KBM-7 (cell line): ENCODE results near the gene GPRC5A.
A peak's percentile ranks its signal among the peaks of the same experiment; 100 is the strongest.

Experiments
- DNase-seq: peaks from one replicate; pipeline ENCODE4 v3.0.0-alpha.2; 2015
- in situ Hi-C: fragments of 300-500 bp; cut with MboI; formaldehyde crosslinking; loops from 2 replicates; pipeline ENCODE4 v1.14.3; 2020; ENCODE audit warnings: low sequenced_read_pairs, low pct_unique_long_range_greater_than_20kb, mixed read lengths

The GPRC5A gene

DNA sequence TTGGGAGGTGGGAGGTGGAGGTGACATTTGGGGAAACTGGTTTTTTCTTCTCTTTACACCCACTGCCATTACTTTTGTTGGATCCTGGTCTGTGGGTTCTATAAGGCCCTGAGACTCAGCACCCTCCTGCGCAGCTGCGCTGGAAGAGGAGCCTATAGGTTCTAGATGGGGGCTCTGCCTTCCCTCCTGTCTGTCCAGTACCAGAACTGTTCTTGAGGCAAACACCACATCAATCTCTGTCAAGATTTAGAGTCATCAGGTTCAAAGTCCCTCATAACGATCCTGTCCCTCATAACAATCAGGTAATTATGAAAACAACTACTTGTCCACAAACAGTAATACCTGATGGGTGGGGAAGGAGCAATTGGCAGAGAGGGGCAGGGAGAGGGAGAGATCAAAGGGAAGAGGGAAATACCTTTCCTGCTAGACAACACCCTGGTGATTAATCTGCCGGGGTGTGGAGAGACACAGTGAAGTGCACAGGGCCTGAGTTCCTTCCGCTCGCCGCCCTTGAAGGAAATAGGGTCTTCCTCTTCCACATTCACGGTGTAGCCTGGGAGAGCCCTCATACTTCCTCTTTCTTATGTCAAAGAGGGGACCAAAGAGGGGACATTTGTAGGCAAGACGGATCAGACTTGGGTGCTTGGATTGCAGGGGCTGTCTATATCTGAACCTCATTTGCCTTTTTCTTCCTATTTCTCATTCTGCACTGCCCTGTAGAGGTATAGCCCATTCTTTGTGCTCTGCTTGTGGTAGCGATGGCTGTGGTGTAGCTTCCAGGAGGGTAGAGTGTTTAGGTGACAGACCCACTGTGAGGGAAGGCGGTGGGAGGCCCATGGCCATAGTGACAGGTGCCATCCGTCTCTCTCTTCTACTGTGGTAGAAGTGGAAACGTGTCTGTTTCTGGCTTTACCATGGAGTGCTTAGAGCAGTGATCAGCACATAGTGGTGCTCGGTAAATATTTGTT lies 12.6 kb downstream of the GPRC5A start:
- peak; percentile 59 for DNase-seq
- in situ Hi-C loops = no loop called here

DNA sequence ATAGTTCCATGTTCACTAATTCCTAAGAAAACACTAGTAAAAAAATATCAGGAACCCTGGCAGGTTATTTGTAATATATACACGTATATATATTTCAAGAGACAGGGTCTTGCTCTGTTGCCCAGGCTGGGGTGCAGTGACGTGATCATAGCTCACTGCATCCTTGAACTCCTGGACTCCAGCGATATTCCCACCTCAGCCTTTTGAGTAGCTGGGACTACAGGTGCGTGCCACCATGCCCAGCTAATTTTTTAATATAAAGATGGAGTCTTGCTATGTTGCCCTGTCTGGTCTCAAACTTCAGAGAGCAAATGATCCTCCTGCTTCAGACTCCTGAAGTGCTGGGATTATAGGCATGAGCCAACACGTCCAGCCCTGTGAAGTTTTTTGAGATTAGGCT lies 16.2 kb downstream of the GPRC5A start:
- in situ Hi-C loops = no loop called here

DNA sequence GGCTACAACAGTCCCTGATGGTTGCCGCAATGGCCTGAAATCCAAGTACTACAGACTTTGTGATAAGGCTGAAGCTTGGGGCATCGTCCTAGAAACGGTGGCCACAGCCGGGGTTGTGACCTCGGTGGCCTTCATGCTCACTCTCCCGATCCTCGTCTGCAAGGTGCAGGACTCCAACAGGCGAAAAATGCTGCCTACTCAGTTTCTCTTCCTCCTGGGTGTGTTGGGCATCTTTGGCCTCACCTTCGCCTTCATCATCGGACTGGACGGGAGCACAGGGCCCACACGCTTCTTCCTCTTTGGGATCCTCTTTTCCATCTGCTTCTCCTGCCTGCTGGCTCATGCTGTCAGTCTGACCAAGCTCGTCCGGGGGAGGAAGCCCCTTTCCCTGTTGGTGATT lies 16.9 kb downstream of the GPRC5A start:
- no peak for DNase-seq
- in situ Hi-C loops = no loop called here

More for the DNA sequence above, 16.2 kb downstream of the GPRC5A start:
- DNase-seq = no peak

DNA sequence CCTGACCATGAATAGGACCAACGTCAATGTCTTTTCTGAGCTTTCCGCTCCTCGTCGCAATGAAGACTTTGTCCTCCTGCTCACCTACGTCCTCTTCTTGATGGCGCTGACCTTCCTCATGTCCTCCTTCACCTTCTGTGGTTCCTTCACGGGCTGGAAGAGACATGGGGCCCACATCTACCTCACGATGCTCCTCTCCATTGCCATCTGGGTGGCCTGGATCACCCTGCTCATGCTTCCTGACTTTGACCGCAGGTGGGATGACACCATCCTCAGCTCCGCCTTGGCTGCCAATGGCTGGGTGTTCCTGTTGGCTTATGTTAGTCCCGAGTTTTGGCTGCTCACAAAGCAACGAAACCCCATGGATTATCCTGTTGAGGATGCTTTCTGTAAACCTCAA lies 17.3 kb downstream of the GPRC5A start:
- in situ Hi-C loops = no loop called here
- DNase-seq = no peak

DNA sequence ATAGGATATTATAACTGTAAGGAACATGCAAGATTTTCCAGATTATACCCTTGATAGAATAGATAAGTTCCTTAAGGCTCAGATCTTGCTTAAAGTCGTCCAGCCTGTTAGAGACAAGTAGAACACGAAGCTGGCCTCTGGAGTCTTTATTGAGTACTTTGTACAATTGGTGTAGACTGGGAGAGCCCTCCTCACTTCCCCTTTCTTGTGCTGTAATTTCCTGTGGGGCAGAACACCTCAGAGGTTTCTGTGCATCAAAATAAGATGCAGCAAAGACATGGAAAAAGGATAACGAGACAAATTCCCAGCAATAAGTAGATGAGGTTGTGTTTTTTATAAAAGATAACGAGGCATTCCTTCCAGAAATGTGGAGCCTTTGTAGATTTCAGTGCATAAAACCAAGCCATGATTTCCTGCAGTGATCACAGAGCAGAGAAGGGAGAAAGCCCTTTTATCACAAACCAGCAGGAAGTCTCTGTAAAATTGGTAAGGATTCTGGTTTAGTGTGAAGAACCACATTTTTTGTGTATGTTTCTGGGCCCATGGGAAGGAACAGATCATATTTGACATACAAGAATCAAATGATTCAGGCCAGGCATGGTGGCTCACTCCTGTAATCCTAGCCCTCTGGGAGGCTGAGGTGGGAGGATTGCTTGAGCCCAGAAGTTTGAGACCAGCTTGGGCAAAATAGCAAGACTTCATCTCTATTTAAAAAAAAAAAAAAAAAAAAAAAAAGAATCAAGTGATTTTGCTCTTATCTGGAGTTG lies 18.0 kb downstream of the GPRC5A start:
- DNase-seq = peak; percentile 80
- in situ Hi-C loops = no loop called here

DNA sequence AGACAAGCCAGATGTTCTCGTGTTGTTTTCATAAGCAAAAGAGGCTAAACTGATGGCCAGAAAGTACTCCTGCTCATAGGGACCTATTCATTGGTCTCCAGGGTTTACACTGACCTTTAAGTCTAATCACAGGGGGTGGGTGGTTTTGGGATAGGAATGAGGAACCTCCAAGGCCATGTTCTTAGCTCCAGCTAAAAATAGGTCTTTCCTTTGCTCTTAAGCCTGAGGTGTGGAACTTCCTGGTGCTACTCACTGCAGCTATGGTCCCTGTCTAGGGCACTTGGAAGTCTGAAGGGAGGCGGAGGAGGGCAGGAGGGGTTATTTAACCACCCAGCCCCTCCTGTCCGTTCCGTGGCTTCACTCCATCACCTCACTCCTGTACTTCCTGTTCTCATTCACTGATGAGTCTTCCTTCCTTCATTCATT lies 18.6 kb downstream of the GPRC5A start:
- in situ Hi-C loops = no loop called here
- peak; percentile 72 for DNase-seq

DNA sequence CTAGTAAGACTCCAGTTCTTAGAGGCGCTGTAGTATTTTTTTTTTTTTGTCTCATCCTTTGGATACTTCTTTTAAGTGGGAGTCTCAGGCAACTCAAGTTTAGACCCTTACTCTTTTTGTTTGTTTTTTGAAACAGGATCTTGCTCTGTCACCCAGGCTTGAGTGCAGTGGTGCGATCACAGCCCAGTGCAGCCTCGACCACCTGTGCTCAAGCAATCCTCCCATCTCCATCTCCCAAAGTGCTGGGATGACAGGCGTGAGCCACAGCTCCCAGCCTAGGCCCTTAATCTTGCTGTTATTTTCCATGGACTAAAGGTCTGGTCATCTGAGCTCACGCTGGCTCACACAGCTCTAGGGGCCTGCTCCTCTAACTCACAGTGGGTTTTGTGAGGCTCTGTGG lies 21.3 kb downstream of the GPRC5A start:
- DNase-seq = no peak
- in situ Hi-C loops = no loop called here

DNA sequence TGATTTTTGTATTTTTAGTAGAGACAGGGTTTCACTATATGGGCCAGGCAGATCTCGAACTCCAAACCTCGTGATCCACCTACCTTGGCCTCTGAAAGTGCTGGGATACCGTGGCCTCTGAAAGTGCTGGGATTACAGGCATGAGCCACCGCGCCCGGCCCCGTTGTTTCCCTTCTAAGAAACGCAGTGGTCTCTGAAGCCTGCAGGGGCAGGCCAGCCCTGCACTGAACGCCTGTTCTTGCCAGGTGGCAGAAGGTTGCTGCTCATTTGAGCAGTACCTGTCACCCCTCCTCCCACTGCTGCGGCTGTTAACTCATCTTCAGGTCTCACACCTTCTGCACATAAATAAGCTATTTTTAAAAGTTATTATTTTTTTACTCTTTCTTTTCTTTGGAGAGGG lies 24.3 kb downstream of the GPRC5A start:
- no peak for DNase-seq
- in situ Hi-C loops = no loop called here

DNA sequence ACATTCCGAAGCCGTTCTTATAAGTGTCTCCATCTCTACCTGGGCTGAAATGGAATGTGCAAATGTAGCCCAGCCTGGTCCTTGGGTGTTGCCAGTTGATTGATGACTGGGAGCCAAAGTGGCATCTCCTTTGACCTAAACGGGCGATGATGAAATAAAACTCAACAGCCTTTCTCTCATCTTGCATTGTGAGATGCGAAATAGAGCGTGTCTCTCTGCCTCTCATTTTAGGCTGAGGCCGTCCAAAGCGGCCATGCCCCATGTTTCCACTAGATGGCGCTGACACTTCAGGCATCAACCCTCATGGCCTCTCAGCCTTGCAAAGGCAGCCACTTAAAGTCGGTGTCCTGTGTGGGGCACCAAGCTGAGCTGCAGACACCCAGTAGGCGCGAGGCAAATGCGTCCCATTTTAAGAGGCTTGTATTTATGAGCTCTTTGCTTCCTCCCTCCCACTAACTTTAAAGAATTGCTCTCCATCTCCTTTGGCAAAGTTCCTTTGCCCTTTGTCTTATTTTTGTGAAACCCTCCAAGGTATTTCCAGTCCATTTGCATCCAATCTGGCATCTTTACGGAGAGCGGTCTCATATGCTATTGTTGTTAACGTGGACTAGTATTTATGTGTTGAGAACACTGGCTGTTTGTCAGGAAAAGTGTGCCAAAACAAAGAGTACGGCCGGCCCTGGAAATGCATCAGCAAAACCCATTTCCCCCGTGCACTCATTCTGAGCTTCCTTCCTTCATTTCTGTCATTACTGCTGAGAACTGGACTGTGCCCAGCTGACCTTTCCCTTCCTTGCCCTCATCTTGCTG lies 25.0 kb downstream of the GPRC5A start:
- in situ Hi-C loops = no loop called here

DNA sequence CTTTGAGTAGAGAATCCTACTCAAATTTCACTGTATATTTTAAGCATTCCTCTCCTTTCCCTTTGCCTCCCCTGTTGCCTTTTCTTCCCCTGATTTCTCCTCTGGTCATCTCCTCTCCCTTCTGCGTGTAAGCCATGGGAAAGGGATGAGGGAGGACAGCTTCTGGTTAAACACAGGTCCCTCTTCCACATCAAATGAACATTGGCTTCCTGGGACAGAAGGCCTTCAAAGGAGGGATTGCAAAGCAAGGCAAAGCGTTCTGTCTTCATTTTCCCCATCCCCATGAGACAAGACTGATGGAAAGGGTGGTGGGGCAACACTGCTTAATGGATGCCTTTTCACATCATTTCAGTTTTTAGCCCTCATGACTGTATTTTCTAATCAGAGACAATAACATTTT lies 26.2 kb downstream of the GPRC5A start:
- in situ Hi-C loops = no loop called here
- no peak for DNase-seq

More for the DNA sequence above, 25.0 kb downstream of the GPRC5A start:
- DNase-seq = peak; percentile 90

DNA sequence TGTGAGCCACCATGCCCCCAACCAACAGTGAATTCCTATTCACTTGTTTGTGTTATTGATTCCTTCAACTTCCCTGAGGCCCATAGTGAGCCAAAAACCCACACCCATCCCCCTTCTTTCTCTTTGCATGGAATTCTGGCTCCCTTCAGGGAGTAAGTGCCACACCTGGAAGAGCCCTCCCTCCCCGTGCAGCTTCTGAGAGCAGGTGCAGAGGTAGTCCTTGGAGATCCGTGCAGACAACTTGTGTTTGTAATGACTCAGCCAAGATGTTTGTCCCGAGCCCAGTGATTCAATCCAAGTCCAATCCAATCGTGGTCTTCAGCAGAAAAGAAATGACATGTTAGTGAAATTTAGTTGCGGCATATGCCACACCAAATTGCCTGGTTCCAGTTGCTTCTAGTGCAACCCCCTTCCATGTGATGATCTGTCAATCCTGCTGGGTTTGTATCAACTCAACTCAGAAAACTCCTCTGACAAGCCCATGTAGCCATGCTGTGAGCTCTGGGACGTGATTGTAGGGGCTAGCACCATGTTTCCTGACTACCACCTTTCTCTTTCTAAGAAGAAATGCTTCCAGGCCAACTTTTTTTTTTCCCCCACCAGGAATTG lies 27.5 kb downstream of the GPRC5A start:
- in situ Hi-C loops = no loop called here

DNA sequence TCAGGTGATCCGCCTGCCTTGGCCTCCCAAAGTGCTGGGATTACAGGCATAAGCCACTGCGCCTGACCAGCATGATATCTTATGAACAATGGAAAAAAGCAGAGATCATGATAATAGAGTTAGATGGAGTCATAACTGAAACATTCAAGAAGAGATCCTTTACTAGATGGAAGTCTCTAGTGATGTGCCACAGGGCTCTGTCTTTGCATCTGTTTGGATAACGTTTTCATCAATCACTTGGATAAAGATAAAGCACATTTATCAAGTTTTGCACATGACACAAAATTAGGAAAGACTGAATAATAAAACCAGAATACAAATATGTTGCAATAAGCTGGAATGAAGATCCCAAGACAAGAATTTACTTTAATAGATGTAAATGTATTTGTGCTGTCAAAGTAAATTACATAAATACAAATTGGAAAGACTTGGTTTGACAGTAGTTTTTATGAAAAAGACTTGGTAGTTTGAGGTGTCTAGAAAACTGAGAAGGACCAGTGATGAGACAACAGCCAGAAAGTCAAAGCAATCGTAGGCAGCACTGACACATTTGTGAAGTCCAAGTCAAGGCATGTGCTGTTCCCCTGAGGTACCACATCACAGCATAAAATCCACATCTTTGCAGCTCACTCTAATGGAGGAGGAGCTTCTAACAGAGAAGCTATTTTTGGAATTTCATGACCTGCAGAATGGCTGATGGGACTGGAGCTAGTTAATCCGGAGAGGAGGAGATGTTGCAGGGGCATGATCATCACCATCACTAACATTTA lies 28.5 kb downstream of the GPRC5A start:
- in situ Hi-C loops = no loop called here

More for the DNA sequence above, 27.5 kb downstream of the GPRC5A start:
- DNase-seq = no peak

DNA sequence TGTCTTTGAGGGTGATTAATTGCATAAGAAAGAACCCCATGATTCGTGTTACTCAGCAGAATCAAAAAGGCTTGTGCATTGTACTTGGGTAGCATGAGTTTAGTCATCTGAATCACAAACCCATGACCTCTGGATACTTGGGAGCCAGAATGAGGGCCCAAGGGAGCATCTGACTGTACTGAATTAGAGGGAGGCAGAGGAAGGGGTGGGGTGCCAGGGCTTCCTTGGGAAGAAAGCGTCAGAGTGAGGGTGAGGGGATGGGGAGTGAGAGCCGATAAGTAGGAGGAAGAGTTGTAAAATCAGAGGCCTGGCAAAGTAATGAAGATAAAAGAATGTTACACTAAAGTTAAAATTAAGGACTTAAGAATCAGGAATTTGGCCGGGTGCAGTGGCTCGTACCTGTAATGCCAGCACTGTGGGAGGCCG lies 30.8 kb downstream of the GPRC5A start:
- in situ Hi-C loops = no loop called here

More for the DNA sequence above, 28.5 kb downstream of the GPRC5A start:
- no peak for DNase-seq

DNA sequence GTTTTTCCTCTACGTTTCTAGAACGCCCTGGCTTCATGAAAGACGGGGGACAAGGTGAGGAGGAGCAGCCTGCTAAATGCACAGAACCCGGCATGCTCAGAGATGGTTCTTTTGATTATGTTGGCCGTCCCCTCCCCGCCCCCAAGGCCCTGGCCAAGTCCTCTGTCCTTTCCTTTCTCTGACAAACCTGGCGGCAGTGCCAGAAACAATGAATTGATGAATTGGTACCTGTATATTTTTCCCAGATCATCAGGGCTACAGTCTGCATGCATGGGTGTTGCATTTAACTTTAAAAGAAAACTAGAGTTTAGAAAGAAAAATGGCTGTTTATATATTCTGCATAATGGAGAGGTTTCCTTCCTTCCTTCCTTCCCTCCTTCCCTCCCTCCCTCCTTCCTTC lies 31.6 kb downstream of the GPRC5A start:
- DNase-seq = no peak
- in situ Hi-C loops = no loop called here

More for the DNA sequence above, 30.8 kb downstream of the GPRC5A start:
- no peak for DNase-seq

DNA sequence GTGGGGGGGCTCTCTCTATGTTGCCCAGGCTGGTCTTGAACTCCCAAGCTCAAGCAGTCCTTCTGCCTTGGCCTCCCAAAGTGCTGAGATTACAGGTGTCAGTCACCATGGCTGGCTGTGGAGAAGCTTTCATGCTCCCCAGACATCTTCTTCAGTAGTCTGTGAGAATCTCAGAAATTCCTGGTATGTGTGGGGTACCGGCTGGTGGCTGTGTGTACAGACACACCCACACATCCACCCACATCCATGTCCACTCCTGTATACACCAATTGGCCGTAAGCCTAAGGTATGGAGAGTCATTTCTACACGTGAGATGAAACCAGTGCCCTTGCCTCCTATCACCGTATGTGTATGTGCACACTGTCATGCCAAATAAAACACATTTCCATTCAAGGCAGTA lies 32.8 kb downstream of the GPRC5A start:
- no peak for DNase-seq
- in situ Hi-C loops = no loop called here

DNA sequence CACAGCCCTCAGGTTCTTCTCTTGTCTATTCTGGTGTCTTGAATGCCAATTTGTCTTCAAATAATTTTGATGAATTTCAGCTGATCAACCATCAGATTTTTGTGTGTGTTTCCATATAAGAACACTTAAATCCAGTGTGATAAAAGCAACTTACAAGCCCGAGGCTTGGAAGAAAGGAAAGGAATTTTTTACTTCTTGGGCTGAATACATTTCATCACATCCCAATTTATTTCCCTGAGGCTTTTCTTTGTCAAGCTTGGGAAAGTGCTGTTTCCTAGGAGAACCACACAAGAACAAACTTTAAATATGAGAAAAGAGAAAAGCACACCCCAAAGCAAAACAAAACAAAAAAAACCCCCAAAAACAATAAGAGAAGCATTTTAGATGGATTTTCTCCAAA lies 34.0 kb downstream of the GPRC5A start:
- no peak for DNase-seq
- in situ Hi-C loops = no loop called here

DNA sequence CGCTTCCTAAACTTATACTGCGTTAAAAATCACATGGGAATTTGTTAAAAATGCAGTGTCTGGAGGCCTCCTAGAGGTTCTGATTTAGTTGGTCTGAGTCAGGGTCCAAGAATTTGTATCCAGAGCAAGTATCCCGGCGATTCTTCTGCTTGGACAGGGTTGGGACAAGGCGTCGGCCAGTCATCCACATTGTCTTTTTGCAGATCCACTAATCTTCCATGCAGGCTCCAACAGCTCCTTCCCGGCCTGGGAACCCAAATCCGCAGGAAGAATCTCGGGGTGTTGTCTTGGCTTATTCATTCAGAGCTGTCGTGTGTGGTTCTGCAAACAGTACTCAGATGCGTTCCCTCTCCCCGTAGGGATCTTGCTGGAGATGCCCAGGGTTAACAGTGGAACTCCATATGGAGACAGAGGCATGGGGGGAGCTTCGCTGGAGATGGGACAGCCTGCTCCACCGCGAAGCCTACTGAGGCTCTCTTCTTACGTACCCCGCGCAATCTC lies 35.3 kb downstream of the GPRC5A start:
- in situ Hi-C loops = no loop called here
- DNase-seq = no peak
